ENCODE results near the gene HIPK3.

HIPK3 gene

GRCh38 chr11:33281758-33282157 lies 24.6 kb downstream of the HIPK3 start:
- Histone ChIP-seq H3K36me3 (ENCODE audit: insufficient read depth, low read length) (peaks cover 4% of the 10 kb centered on the region; the same call in 1 of the 2 replicates), H4K20me1 (ENCODE audit: insufficient read depth, low read length, poor library complexity, severe bottlenecking) (peaks cover 45% of the 10 kb centered on the region)

GRCh38 chr11:33284818-33285217 lies 27.6 kb downstream of the HIPK3 start:
- Histone ChIP-seq H3K9me2 (replicated peaks; ENCODE audit: low read depth, low read length) (no peaks in the 10 kb centered on the region), H4K20me1 (ENCODE audit: insufficient read depth, low read length, poor library complexity, severe bottlenecking) (peaks cover 30% of the 10 kb centered on the region), H3K9ac (ENCODE audit: low read depth, low read length, poor library complexity, severe bottlenecking) (no peak overlapping the region), H3K36me3 (ENCODE audit: insufficient read depth, low read length) (peaks cover 22% of the 10 kb centered on the region; the same call in 1 of the 2 replicates), H3K79me2 (ENCODE audit: insufficient read depth, low read length) (peaks cover 72% of the 10 kb centered on the region), H3K27me3 (ENCODE audit: insufficient read depth, low read length, poor library complexity, severe bottlenecking) (no peaks in the 10 kb centered on the region), H3K4me3 (ENCODE audit: low read length, poor library complexity, severe bottlenecking) (no peak overlapping the region), H3K9me3 (ENCODE audit: insufficient read depth, low read depth, low read length) (no peaks in the 10 kb centered on the region), H2AFZ (ENCODE audit: low read length) (no peak overlapping the region), H3K4me2 (ENCODE audit: low read depth, low read length, poor library complexity, severe bottlenecking) (no peak overlapping the region), H3F3A (ENCODE audit: low read depth) (no peaks in the 10 kb centered on the region), H3K4me1 (ENCODE audit: insufficient read depth, low read length, poor library complexity, severe bottlenecking) (no peaks in the 10 kb centered on the region)
- TF ChIP-seq CTCF (conservative IDR thresholded peaks at IDR 0.05; ENCODE audit: low read length) (no peak), EZH2phosphoT487 (IDR thresholded peaks at IDR 0.05; ENCODE audit: borderline replicate concordance) (no peak)

More at GRCh38 chr11:33281758-33282157, 24.6 kb downstream of the HIPK3 start:
- H3K9me3 ChIP-seq (ENCODE audit: insufficient read depth, low read depth, low read length) = no peaks in the 10 kb centered on the region
- H3K79me2 ChIP-seq (ENCODE audit: insufficient read depth, low read length) = peaks cover 83% of the 10 kb centered on the region
- TF ChIP-seq CTCF (conservative IDR thresholded peaks at IDR 0.05; ENCODE audit: low read length) (no peak), EZH2phosphoT487 (IDR thresholded peaks at IDR 0.05; ENCODE audit: borderline replicate concordance) (no peak)
- H3K4me3 ChIP-seq (ENCODE audit: low read length, poor library complexity, severe bottlenecking) = no peak overlapping the region
- H2AFZ ChIP-seq (ENCODE audit: low read length) = no peak overlapping the region
- no peaks in the 10 kb centered on the region for H3F3A ChIP-seq (ENCODE audit: low read depth)
- no peak overlapping the region for H3K9ac ChIP-seq (ENCODE audit: low read depth, low read length, poor library complexity, severe bottlenecking)
- peaks cover 12% of the 10 kb centered on the region for H3K4me1 ChIP-seq (ENCODE audit: insufficient read depth, low read length, poor library complexity, severe bottlenecking)
- H3K4me2 ChIP-seq (ENCODE audit: low read depth, low read length, poor library complexity, severe bottlenecking) = no peak overlapping the region
- no peaks in the 10 kb centered on the region for H3K27me3 ChIP-seq (ENCODE audit: insufficient read depth, low read length, poor library complexity, severe bottlenecking)
- H3K9me2 ChIP-seq (replicated peaks; ENCODE audit: low read depth, low read length) = no peaks in the 10 kb centered on the region

GRCh38 chr11:33290319-33290718 lies 33.1 kb downstream of the HIPK3 start:
- no peaks in the 10 kb centered on the region for H3K9me2 ChIP-seq (replicated peaks; ENCODE audit: low read depth, low read length)
- no peaks in the 10 kb centered on the region for H3K4me1 ChIP-seq (ENCODE audit: insufficient read depth, low read length, poor library complexity, severe bottlenecking)
- no peak overlapping the region for H2AFZ ChIP-seq (ENCODE audit: low read length)
- no peak overlapping the region for H3K4me2 ChIP-seq (ENCODE audit: low read depth, low read length, poor library complexity, severe bottlenecking)
- H4K20me1 ChIP-seq (ENCODE audit: insufficient read depth, low read length, poor library complexity, severe bottlenecking) = peaks cover 21% of the 10 kb centered on the region
- TF ChIP-seq EZH2phosphoT487 (IDR thresholded peaks at IDR 0.05; ENCODE audit: borderline replicate concordance) (no peak), CTCF (conservative IDR thresholded peaks at IDR 0.05; ENCODE audit: low read length) (no peak)
- no peak overlapping the region for H3K9ac ChIP-seq (ENCODE audit: low read depth, low read length, poor library complexity, severe bottlenecking)
- H3K27me3 ChIP-seq (ENCODE audit: insufficient read depth, low read length, poor library complexity, severe bottlenecking) = no peaks in the 10 kb centered on the region
- H3K9me3 ChIP-seq (ENCODE audit: insufficient read depth, low read depth, low read length) = no peaks in the 10 kb centered on the region
- no peak overlapping the region for H3K4me3 ChIP-seq (ENCODE audit: low read length, poor library complexity, severe bottlenecking)
- H3F3A ChIP-seq (ENCODE audit: low read depth) = no peaks in the 10 kb centered on the region
- H3K79me2 ChIP-seq (ENCODE audit: insufficient read depth, low read length) = peaks cover 72% of the 10 kb centered on the region
- H3K36me3 ChIP-seq (ENCODE audit: insufficient read depth, low read length) = peaks cover 28% of the 10 kb centered on the region; the same call in 1 of the 2 replicates

All from Loucy (cell line).